PC-3 (cell line): ENCODE measurements around the gene PLA2G2D.

ENCODE experiments used
- EZH2 ChIP-seq: fragments of 300-600 bp; sonication (generic); IDR thresholded peaks from one replicate; pipeline ENCODE4 v1.6.1; 2017; ENCODE audit warnings: antibody characterized with exemption, mild to moderate bottlenecking, low read length; ENCODE audit not compliant: unreplicated experiment
- EZH2phosphoT487 ChIP-seq: fragments of 300-600 bp; sonication (generic); IDR thresholded peaks from 2 replicates; pipeline ENCODE4 v1.6.1; 2018; ENCODE audit warnings: mild to moderate bottlenecking, antibody characterized with exemption, low read length, borderline replicate concordance
- TF ChIP-seq, protein P1 (sequence below): fragments of 300-600 bp; sonication (generic); conservative IDR thresholded peaks from 2 replicates; pipeline ENCODE4 v1.5.1; 2017; ENCODE audit warnings: antibody characterized with exemption, low read depth, mild to moderate bottlenecking, low read length

DNA sequence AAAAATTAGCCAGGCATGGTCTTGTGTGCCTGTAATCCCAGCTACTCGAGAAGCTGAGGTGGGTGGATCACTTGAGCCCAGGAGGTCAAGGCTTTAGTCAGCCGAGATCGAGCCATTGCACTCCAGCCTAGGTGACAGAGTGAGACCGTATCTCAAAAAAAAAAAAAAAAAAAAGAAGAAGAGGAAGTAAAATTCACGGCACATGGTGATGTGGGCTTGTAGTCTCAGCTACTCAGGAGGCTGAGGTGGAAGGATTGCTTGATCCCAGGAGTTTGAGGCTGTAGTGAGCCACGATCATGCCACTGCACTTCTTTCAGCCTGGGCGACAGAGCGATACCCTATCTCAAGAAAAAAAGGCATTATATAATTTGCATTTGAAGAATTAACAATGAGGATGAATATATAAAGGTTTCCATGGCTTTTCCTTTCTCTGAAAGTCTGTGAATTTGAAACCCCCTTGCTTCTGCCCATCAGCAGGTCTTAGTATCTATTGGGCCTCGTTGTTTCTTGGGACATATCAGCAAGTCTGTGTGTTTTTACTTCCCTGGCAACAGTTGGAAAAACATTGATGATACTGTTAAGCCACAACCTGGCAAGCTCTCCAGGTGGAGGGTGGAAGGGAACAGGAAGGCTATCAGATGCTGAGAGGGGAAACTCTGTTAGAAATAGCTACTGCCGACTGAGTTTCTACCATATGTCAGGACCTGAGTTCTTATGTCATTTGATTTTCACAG is 4.6 kb upstream of the PLA2G2D start:
- TF ChIP-seq, protein P1, sequence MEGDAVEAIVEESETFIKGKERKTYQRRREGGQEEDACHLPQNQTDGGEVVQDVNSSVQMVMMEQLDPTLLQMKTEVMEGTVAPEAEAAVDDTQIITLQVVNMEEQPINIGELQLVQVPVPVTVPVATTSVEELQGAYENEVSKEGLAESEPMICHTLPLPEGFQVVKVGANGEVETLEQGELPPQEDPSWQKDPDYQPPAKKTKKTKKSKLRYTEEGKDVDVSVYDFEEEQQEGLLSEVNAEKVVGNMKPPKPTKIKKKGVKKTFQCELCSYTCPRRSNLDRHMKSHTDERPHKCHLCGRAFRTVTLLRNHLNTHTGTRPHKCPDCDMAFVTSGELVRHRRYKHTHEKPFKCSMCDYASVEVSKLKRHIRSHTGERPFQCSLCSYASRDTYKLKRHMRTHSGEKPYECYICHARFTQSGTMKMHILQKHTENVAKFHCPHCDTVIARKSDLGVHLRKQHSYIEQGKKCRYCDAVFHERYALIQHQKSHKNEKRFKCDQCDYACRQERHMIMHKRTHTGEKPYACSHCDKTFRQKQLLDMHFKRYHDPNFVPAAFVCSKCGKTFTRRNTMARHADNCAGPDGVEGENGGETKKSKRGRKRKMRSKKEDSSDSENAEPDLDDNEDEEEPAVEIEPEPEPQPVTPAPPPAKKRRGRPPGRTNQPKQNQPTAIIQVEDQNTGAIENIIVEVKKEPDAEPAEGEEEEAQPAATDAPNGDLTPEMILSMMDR, result no peak
- TF ChIP-seq EZH2phosphoT487 (no peak), EZH2 (no peak)
